Measurements from ENCODE around the gene UBIAD1.

UBIAD1 gene

DNA sequence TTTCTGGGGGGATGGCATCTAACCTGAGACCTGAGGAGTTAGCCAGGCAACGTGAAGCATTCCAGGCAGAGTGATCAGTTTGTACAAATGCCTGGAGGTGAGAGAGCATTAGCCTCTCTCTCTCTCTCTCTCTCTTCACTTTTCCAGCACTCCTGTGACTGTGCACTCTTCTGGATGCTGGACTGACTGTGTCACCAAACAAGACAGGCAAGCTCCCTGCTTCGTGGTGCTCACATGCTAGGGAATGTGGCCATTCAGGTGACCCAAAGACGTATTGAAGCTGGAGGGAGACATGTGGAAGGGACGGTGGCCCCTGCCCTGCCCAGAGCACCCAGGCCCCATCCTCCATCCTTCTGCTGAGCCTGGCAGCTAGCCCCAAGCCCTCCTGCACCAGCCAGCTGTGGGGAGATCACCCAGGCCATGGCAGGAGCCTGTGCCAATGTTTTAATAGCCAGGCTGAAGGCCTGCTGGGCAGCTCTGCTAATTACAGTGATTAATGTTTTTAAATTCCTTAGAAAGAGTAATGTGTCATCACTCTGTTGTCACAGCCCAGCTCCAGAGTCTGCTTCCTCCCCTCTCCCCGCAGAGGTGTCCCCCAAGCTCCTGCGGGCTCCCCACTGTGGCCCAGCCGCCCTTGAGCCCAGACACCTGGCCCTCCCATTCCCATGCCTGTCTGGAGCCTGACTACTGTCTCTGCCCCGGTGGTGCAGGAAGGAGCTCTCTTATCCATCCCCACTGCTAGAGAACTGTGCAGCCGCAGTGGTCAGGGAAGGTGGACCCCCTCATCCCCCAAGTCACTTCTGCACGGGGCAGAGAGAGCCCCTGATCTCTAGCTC is 48.9 kb downstream of the UBIAD1 start:
- in situ Hi-C loops (cut with HindIII; ENCODE audit: low sequenced_read_pairs) = no loop called here
- TF ChIP-seq, protein P1, sequence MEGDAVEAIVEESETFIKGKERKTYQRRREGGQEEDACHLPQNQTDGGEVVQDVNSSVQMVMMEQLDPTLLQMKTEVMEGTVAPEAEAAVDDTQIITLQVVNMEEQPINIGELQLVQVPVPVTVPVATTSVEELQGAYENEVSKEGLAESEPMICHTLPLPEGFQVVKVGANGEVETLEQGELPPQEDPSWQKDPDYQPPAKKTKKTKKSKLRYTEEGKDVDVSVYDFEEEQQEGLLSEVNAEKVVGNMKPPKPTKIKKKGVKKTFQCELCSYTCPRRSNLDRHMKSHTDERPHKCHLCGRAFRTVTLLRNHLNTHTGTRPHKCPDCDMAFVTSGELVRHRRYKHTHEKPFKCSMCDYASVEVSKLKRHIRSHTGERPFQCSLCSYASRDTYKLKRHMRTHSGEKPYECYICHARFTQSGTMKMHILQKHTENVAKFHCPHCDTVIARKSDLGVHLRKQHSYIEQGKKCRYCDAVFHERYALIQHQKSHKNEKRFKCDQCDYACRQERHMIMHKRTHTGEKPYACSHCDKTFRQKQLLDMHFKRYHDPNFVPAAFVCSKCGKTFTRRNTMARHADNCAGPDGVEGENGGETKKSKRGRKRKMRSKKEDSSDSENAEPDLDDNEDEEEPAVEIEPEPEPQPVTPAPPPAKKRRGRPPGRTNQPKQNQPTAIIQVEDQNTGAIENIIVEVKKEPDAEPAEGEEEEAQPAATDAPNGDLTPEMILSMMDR (IDR thresholded peaks at IDR 0.05; ENCODE audit: low read depth, low read length) = no peak
- DNase-seq (ENCODE audit: low read depth, low spot score) = no peak
- no peak overlapping the region for H3K4me3 ChIP-seq (ENCODE audit: low read depth, low read length)

GRCh38 chr1:11324567-11325165 is 51.7 kb downstream of the UBIAD1 start:
- in situ Hi-C loops (cut with HindIII; ENCODE audit: low sequenced_read_pairs) = no loop called here
- TF ChIP-seq, protein P1 (IDR thresholded peaks at IDR 0.05; ENCODE audit: low read depth, low read length) = no peak
- DNase-seq (ENCODE audit: low read depth, low spot score) = no peak
- no peak overlapping the region for H3K4me3 ChIP-seq (ENCODE audit: low read depth, low read length)

GRCh38 chr1:11326070-11326469 is 53.1 kb downstream of the UBIAD1 start:
- TF ChIP-seq, protein P1 (IDR thresholded peaks at IDR 0.05; ENCODE audit: low read depth, low read length) = no peak
- in situ Hi-C loops (cut with HindIII; ENCODE audit: low sequenced_read_pairs) = no loop called here
- no peak for DNase-seq (ENCODE audit: low read depth, low spot score)
- no peak overlapping the region for H3K4me3 ChIP-seq (ENCODE audit: low read depth, low read length)

- in situ Hi-C loops (cut with HindIII; ENCODE audit: low sequenced_read_pairs) = no loop called here
- no peak for DNase-seq (ENCODE audit: low read depth, low spot score)
- H3K4me3 ChIP-seq (ENCODE audit: low read depth, low read length) = no peak overlapping the region
- TF ChIP-seq, protein P1 (IDR thresholded peaks at IDR 0.05; ENCODE audit: low read depth, low read length) = no peak
These were observed 55.4 kb downstream of the UBIAD1 start for GRCh38 chr1:11328444-11328843.

- H3K4me3 ChIP-seq (ENCODE audit: low read depth, low read length) = no peak overlapping the region
- no peak for DNase-seq (ENCODE audit: low read depth, low spot score)
- TF ChIP-seq, protein P1 (IDR thresholded peaks at IDR 0.05; ENCODE audit: low read depth, low read length) = no peak
- in situ Hi-C loops (cut with HindIII; ENCODE audit: low sequenced_read_pairs) = no loop called here
These were observed 57.4 kb downstream of the UBIAD1 start for GRCh38 chr1:11330411-11330810.

- H3K4me3 ChIP-seq (ENCODE audit: low read depth, low read length) = no peak overlapping the region
- in situ Hi-C loops (cut with HindIII; ENCODE audit: low sequenced_read_pairs) = no loop called here
- DNase-seq (ENCODE audit: low read depth, low spot score) = no peak
- TF ChIP-seq, protein P1 (IDR thresholded peaks at IDR 0.05; ENCODE audit: low read depth, low read length) = no peak
These were observed 58.3 kb downstream of the UBIAD1 start for GRCh38 chr1:11331036-11331944.

Measured in astrocyte of the spinal cord (primary cell).